Fibroblast of the aortic adventitia (primary cell): Measurements from ENCODE around the gene IL6. TPM values are rescaled to one million over a fixed set of nuclear protein-coding genes. Genes with fewer than 3 reads are reported as not detected.
"Not testable (repeated sequence)": the region's sequence is repeated elsewhere in the genome, so short reads cannot be mapped to it uniquely, and the experiment has no call there.

Experiments
- DNase-seq: peaks from one replicate; pipeline ENCODE4 v3.0.0-alpha.2; 2010; ENCODE audit warnings: low read depth
- H3K4me3 ChIP-seq: 2 replicates; pipeline ENCODE4 v1.5.1; 2011; ENCODE audit warnings: low read depth, mild to moderate bottlenecking, control low read depth, low read length, moderate library complexity
- total RNA-seq: library from RNA; depleted of rRNA; stranded (reverse); fragments of >200 nt; gene quantifications from 2 replicates; pipeline ENCODE4 v1.2.3, GENCODE V29; 2012; ENCODE audit warnings: low replicate concordance
- TF ChIP-seq, protein P1 (sequence below): IDR thresholded peaks from 2 replicates; pipeline ENCODE4 v1.5.1; 2011; ENCODE audit warnings: mild to moderate bottlenecking, low read length, control low read depth, inconsistent platforms; ENCODE audit not compliant: insufficient read depth

IL6 gene
- total RNA-seq, result 3.8 and 10.2 TPM in 2 replicates

DNA sequence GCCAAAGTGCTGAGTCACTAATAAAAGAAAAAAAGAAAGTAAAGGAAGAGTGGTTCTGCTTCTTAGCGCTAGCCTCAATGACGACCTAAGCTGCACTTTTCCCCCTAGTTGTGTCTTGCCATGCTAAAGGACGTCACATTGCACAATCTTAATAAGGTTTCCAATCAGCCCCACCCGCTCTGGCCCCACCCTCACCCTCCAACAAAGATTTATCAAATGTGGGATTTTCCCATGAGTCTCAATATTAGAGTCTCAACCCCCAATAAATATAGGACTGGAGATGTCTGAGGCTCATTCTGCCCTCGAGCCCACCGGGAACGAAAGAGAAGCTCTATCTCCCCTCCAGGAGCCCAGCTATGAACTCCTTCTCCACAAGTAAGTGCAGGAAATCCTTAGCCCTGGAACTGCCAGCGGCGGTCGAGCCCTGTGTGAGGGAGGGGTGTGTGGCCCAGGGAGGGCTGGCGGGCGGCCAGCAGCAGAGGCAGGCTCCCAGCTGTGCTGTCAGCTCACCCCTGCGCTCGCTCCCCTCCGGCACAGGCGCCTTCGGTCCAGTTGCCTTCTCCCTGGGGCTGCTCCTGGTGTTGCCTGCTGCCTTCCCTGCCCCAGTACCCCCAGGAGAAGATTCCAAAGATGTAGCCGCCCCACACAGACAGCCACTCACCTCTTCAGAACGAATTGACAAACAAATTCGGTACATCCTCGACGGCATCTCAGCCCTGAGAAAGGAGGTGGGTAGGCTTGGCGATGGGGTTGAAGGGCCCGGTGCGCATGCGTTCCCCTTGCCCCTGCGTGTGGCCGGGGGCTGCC lies at the start of gene IL6:
Gene IL6, plus strand, starts transcription at position 294 of the 807 bp plus-strand sequence. Its CDS starts 63 bp downstream, at position 357.
- DNase-seq, result peak; percentile 99
- H3K4me3 ChIP-seq, result peak within 1 kb of the TSS; percentile 71
- TF ChIP-seq, protein P1, sequence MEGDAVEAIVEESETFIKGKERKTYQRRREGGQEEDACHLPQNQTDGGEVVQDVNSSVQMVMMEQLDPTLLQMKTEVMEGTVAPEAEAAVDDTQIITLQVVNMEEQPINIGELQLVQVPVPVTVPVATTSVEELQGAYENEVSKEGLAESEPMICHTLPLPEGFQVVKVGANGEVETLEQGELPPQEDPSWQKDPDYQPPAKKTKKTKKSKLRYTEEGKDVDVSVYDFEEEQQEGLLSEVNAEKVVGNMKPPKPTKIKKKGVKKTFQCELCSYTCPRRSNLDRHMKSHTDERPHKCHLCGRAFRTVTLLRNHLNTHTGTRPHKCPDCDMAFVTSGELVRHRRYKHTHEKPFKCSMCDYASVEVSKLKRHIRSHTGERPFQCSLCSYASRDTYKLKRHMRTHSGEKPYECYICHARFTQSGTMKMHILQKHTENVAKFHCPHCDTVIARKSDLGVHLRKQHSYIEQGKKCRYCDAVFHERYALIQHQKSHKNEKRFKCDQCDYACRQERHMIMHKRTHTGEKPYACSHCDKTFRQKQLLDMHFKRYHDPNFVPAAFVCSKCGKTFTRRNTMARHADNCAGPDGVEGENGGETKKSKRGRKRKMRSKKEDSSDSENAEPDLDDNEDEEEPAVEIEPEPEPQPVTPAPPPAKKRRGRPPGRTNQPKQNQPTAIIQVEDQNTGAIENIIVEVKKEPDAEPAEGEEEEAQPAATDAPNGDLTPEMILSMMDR, result no peak

DNA sequence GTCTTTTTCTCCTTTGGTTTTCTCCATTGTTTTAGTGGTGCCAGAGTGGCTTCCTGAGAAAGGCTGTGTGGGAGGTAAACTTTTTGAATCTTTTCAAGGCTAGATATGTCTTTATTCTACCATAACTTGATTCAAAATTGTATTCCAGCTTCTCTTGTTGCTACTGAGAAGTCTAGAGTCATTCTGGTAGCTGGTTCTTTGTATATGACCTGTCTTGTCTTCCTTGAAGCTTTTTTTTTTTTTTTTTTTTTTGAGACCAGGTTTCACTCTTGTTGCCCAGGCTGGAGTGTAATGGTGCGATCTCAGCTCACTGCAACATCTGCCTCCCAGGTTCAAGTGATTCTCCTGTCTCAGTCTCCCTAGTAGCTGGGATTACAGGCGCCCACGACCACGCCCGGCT lies 49.7 kb upstream of the IL6 start:
- not testable (repeated sequence) for H3K4me3 ChIP-seq, DNase-seq

GRCh38 chr7:22677680-22678079 lies 49.3 kb upstream of the IL6 start:
- H3K4me3 ChIP-seq, result no peak overlapping the region
- TF ChIP-seq, protein P1, result no peak
- no peak for DNase-seq

GRCh38 chr7:22680482-22680911 lies 46.5 kb upstream of the IL6 start:
- DNase-seq, result no peak
- TF ChIP-seq, protein P1, result no peak
- no peak overlapping the region for H3K4me3 ChIP-seq

DNA sequence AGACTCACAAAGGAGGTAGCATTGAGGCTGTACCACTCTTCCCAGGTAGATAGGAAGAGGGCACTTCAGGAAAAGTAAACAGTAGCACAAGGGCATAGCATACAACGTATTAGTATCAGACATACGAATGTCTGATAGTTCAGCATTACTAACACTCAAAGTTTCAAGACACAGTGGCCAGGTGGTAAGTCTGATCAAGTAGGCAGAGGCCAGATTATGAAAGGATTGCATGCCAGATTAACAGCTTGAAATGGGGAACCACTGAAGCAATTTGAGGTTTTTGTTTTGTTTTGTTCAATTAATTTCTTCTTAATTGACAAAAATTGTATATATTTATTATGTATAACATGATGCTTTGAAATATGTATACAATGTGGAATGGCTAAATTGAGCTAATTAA lies 45.7 kb upstream of the IL6 start:
- TF ChIP-seq, protein P1, result no peak
- no peak overlapping the region for H3K4me3 ChIP-seq
- DNase-seq, result no peak

DNA sequence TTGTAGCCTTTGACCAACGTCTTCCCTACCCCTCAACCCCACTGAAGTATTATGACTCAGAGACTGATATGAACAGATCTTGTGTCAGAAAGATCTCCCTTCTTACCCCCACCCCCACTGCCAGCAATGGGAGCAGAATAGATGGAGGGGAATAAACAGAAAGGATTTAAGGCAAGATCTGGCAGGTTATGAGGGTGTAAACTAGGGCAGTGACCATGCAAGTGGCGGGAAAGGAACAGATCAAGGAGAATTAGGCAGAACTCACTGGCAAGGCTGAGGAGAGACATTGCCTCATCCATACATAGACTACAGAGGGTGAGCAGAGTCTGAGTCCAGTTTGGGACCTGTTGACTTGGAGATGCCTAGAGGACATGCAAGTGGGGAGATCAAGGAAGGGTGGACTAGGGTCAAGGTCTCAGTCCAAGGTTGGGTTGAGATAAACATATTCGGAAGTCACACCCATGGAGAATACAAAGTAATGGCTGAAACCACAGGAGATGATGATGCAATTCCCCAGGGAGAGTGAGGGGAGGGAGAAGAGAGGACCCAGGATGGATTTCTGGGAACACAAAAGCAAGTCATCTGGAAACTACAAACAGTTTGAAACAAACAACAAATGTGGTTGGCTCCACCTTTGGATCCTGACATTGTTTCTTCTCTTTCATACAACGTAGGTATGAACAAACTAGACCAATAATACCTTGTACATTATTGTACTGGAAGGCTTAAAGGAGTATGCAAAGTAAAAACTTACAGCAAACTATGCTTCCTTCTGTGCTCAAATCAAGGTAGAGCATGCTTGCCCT lies 44.9 kb upstream of the IL6 start:
- no peak for DNase-seq
- no peak overlapping the region for H3K4me3 ChIP-seq
- TF ChIP-seq, protein P1, result no peak

DNA sequence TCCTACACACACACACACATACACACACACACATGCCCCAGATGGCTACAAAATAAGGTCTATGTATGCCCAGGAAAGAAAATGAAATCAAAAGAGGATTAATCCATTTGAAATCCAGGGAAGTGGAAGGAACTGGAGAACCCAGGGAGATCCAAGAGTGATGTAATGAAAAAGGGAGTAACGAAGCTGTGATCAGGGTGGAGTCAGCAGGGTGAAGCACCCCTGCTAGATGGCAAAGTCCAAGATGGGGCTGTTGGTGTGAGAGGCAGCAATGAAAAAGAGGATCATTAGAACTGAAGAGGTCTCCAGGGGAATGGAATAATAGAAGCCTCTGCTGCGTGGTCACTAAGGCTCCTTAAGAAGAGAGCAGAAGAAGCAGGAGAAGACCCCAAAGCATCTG lies 43.6 kb upstream of the IL6 start:
- no peak overlapping the region for H3K4me3 ChIP-seq
- TF ChIP-seq, protein P1, result no peak
- DNase-seq, result no peak
